NOMO-1 treated with DMSO at 0.1 percent for 48 hours (cell line): Measurements from ENCODE around the gene MAN1C1.

Experiments used
- DNase-seq: peaks from one replicate; lab custom pipeline; 2025; ENCODE audit not compliant: unreplicated experiment; lab: John Stamatoyannopoulos, UW

MAN1C1 gene

DNA sequence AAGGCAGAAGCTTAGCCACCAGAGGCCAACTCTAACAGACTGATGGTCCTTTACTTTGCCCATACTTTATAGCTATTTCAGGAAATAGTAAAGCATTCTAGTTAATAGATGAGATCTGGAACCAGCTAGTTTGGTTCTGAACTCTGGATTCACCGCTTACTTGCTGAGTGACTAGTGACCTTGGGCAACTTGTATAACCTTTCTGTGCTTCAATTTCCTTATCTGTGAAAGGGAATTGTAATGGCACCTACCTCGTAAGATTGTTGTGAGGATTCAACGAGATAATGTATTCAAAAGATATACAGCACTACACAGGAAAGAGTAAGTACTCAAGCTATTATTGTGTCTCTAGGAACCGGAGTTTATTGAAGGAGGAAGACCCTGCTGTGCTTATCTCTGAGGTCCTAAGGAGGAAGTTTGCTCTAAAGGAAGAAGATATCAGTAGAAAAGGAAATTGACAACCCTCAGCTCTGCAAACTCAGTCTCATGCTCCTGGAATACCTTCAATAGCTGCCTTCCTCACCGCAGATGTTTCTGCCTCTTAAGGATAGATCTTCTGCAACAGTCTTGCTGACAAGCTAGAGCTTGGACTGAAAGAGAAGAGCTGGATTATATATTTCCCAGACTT is 215.1 kb downstream of the MAN1C1 start:
- peak; percentile 7 for DNase-seq

GRCh38 chr1:25832336-25833037 is 215.9 kb downstream of the MAN1C1 start:
- no peak for DNase-seq

DNA sequence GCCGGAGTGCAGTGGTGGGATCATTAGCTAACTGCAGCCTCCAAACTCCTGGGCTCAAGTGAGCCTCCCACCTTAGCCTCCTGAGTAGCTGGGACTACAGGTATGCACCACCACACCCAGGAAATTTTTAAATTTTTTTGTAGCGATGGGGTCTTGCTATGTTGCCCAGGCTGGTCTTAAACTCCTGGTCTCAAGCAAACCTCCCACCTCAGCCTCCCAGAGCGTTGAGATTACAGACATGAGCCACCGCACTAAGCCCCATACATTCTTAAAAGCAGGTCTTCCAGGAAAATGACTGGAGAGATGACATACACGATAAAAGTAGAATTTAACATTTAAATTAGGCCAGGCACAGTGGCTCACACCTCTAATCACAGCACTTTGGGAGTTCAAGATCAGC is 216.6 kb downstream of the MAN1C1 start:
- no peak for DNase-seq
